Esophagus muscularis mucosa (tissue), 4 donors: ENCODE data around the gene LCE3A. TPM values are rescaled to one million over a fixed set of nuclear protein-coding genes. Genes with fewer than 3 reads are reported as not detected.
A peak's percentile ranks its signal among the peaks of the same experiment; 100 is the strongest.

Source experiments
- DNase-seq: peaks from one replicate; pipeline ENCODE4 v3.0.0-alpha.2; 2017; ENCODE audit errors: extremely low spot score
- H3K27ac ChIP-seq, 4 donors: fragments of 200-600 bp; sonication (generic); replicated peaks in 1 of 4; 1 replicate in 3 of 4; 2 replicates in 1 of 4; pipeline ENCODE4 v1.5.1; 2016 to 2019; ENCODE audit warnings: mild to moderate bottlenecking in 1 of 4
- H3K27me3 ChIP-seq, 4 donors: fragments of 200-600 bp; sonication (generic); one replicate each; pipeline versions ENCODE4 v1.5.1 to v1.6.0; 2016 to 2019
- H3K36me3 ChIP-seq, 4 donors: fragments of 200-600 bp; sonication (generic); one replicate each; pipeline ENCODE4 v1.5.1; 2016 to 2019
- H3K4me1 ChIP-seq, 4 donors: fragments of 200-600 bp; sonication (generic); one replicate each; pipeline ENCODE4 v1.5.1; 2016 to 2019
- H3K4me3 ChIP-seq, 4 donors: fragments of 200-600 bp; sonication (generic); 1 replicate in 2 of 4; 2 replicates in 2 of 4; pipeline ENCODE4 v1.5.1; 2016 to 2019; ENCODE audit warnings: mild to moderate bottlenecking in 4 of 4, moderate library complexity in 1 of 4
- H3K9me3 ChIP-seq, 4 donors: fragments of 200-600 bp; sonication (generic); 1 replicate in 3 of 4; 2 replicates in 1 of 4; pipeline ENCODE4 v1.5.1; 2016 to 2019
- CTCF ChIP-seq, 3 experiments: fragments of 200-600 bp in 2 of 3; fragments of 450-650 bp in 1 of 3; sonication (generic) in 2 of 3; IDR thresholded peaks; one replicate each; pipeline ENCODE4 v1.5.1; 2017 to 2019; ENCODE audit warnings: antibody characterized with exemption in 3 of 3, mild to moderate bottlenecking in 2 of 3, moderate library complexity in 1 of 3
- EP300 ChIP-seq: sonication (generic); formaldehyde crosslinking; IDR thresholded peaks from one replicate; pipeline ENCODE4 v1.6.1; 2017; ENCODE audit warnings: antibody characterized with exemption
- POLR2A ChIP-seq: fragments of 450-650 bp; IDR thresholded peaks from one replicate; pipeline ENCODE4 v1.6.1; 2017; ENCODE audit warnings: antibody characterized with exemption, moderate library complexity, mild to moderate bottlenecking, low read depth
- POLR2AphosphoS5 ChIP-seq, 2 donors: sonication (generic); formaldehyde crosslinking; IDR thresholded peaks; one replicate each; pipeline ENCODE4 v1.6.1; 2017; ENCODE audit warnings: antibody characterized with exemption in 2 of 2
- WGBS: methylation state at CpG from one replicate; pipeline ENCODE4 v1.1.5; 2018; 5-methylcytosine and 5-hydroxymethylcytosine counted together
- intact Hi-C: fragments of 100-400 bp; cut with DNase I; formaldehyde crosslinking; loops from one replicate; pipeline ENCODE4 v1.15.1; 2023
- total RNA-seq, 4 donors: library from RNA; depleted of rRNA; stranded (reverse); fragments of >200 nt; gene quantifications; one replicate each; pipeline versions ENCODE4 v1.1.0 to v1.2.1, GENCODE V29; 2016

Gene LCE3A
- total RNA-seq, 4 donors from 2014 or later = not detected

- no peaks in the 10 kb centered on the region for H3K9me3 ChIP-seq
- intact Hi-C loops = loop anchor here (5.0 kb wide), 1 partner anchor 565 kb away; no protein-coding TSS in a partner anchor
- no peak overlapping the region for H3K27ac ChIP-seq
- no peaks in the 10 kb centered on the region for H3K36me3 ChIP-seq
- TF ChIP-seq POLR2A (no peak), EP300 (no peak), CTCF (IDR thresholded peaks at IDR 0.05) (no peak), POLR2AphosphoS5 (IDR thresholded peaks at IDR 0.05) (no peak)
- H3K4me1 ChIP-seq = no peaks in the 10 kb centered on the region
- no peak for DNase-seq
- WGBS = 85% methylated on average over 4 of the region's 4 CpGs
- no peaks in the 10 kb centered on the region for H3K27me3 ChIP-seq
- no peak overlapping the region for H3K4me3 ChIP-seq
These were observed 34.8 kb upstream of the LCE3A start for GRCh38 chr1:152657677-152658076.

- Histone ChIP-seq H3K27ac (no peak overlapping the region), H3K4me3 (no peak overlapping the region), H3K36me3 (no peaks in the 10 kb centered on the region), H3K27me3 (no peaks in the 10 kb centered on the region), H3K4me1 (no peaks in the 10 kb centered on the region), H3K9me3 (no peaks in the 10 kb centered on the region)
- no peak for TF ChIP-seq POLR2A
- TF ChIP-seq CTCF (IDR thresholded peaks at IDR 0.05) = no peak
- no peak for TF ChIP-seq POLR2AphosphoS5 (IDR thresholded peaks at IDR 0.05)
- TF ChIP-seq EP300 = no peak
- intact Hi-C loops = loop anchor here (5.0 kb wide), 1 partner anchor 566 kb away; no protein-coding TSS in a partner anchor
- no peak for DNase-seq
- no CpG with 5 or more reads among the region's 2 CpGs for WGBS
These were observed 33.6 kb upstream of the LCE3A start for GRCh38 chr1:152656459-152656858.

- Histone ChIP-seq H3K9me3 (no peaks in the 10 kb centered on the region), H3K4me3 (no peak overlapping the region), H3K27me3 (no peaks in the 10 kb centered on the region), H3K4me1 (no peaks in the 10 kb centered on the region), H3K36me3 (no peaks in the 10 kb centered on the region), H3K27ac (no peak overlapping the region)
- no peak for DNase-seq
- intact Hi-C loops = loop anchor here (5.0 kb wide), 1 partner anchor 273 kb away; no protein-coding TSS in a partner anchor
- WGBS = 35% methylated on average over 10 of the region's 10 CpGs
- TF ChIP-seq EP300 (no peak), POLR2A (no peak), POLR2AphosphoS5 (IDR thresholded peaks at IDR 0.05) (no peak), CTCF (IDR thresholded peaks at IDR 0.05) (peak; percentile 43 to 57 (median 46))
These were observed 31.2 kb upstream of the LCE3A start for GRCh38 chr1:152654110-152654509.

- Histone ChIP-seq H3K36me3 (no peaks in the 10 kb centered on the region), H3K4me1 (no peaks in the 10 kb centered on the region), H3K27me3 (no peaks in the 10 kb centered on the region), H3K27ac (no peak overlapping the region), H3K9me3 (no peaks in the 10 kb centered on the region), H3K4me3 (no peak overlapping the region)
- no peak for DNase-seq
- TF ChIP-seq POLR2AphosphoS5 (IDR thresholded peaks at IDR 0.05) (no peak), EP300 (no peak), POLR2A (no peak), CTCF (IDR thresholded peaks at IDR 0.05) (no peak)
- intact Hi-C loops = no loop called here
These were observed 23.8 kb upstream of the LCE3A start for GRCh38 chr1:152646656-152647055.

- TF ChIP-seq POLR2A = no peak
- no peak for TF ChIP-seq CTCF (IDR thresholded peaks at IDR 0.05)
- no peak for TF ChIP-seq EP300
- TF ChIP-seq POLR2AphosphoS5 (IDR thresholded peaks at IDR 0.05) = no peak
- Histone ChIP-seq H3K9me3 (no peaks in the 10 kb centered on the region), H3K36me3 (no peaks in the 10 kb centered on the region), H3K4me1 (no peaks in the 10 kb centered on the region), H3K4me3 (no peak overlapping the region), H3K27me3 (no peaks in the 10 kb centered on the region), H3K27ac (no peak overlapping the region)
- DNase-seq = no peak
- intact Hi-C loops = no loop called here
- 62% methylated on average over 3 of the region's 3 CpGs for WGBS
These were observed 22.2 kb upstream of the LCE3A start for GRCh38 chr1:152645146-152645545.
